ENCODE results near the gene TTI1.

TTI1 gene

GRCh38 chr20:38046572-38046971 is 13.3 kb upstream of the TTI1 start:
- no peak for DNase-seq (ENCODE audit: low spot score)
- WGBS, 2 donors (ENCODE audit: extremely low coverage in 2 of 2, insufficient read length in 2 of 2, insufficient replicate concordance in 1 of 2): no CpG with 5 or more reads among the region's 4 CpGs
- H3K36me3 ChIP-seq (replicated peaks in 1 of 2; ENCODE audit: control insufficient read depth in 2 of 2, insufficient read depth in 2 of 2, low read length in 2 of 2): peaks cover 20 to 92% of the 10 kb centered on the region in 2 donors

GRCh38 chr20:38044685-38045084 is 11.4 kb upstream of the TTI1 start:
- H2BK120ac ChIP-seq (ENCODE audit: low read depth, low read length): no peak overlapping the region
- no peak overlapping the region for H2BK12ac ChIP-seq (ENCODE audit: low read length)
- H3K4me2 ChIP-seq (ENCODE audit: insufficient read depth, low read length, poor library complexity, severe bottlenecking): no peak overlapping the region
- no peak overlapping the region for H3K4ac ChIP-seq (ENCODE audit: low read length)
- H3K18ac ChIP-seq (ENCODE audit: low read length): no peak overlapping the region
- no peak overlapping the region for H2BK15ac ChIP-seq (ENCODE audit: low read length)
- H3K36me3 ChIP-seq (replicated peaks in 1 of 2; ENCODE audit: control insufficient read depth in 2 of 2, insufficient read depth in 2 of 2, low read length in 2 of 2): peaks cover 18 to 92% of the 10 kb centered on the region in 2 donors
- H4K91ac ChIP-seq (ENCODE audit: low read depth, low read length, poor library complexity): no peak overlapping the region
- H3K79me1 ChIP-seq (ENCODE audit: low read depth, low read length): peaks cover 2% of the 10 kb centered on the region
- H3K4me1 ChIP-seq (ENCODE audit: control insufficient read depth in 2 of 2, insufficient read depth in 1 of 2, low read depth in 1 of 2, low read length in 2 of 2): no peaks in the 10 kb centered on the region
- H2AFZ ChIP-seq (ENCODE audit: low read length): no peak overlapping the region
- no peak overlapping the region for H3K4me3 ChIP-seq (ENCODE audit: low read length in 2 of 2)
- no CpG with 5 or more reads among the region's 3 CpGs for WGBS, 2 donors (ENCODE audit: extremely low coverage in 2 of 2, insufficient read length in 2 of 2, insufficient replicate concordance in 1 of 2)
- DNase-seq (ENCODE audit: low spot score): no peak
- no peak overlapping the region for H3K23ac ChIP-seq (ENCODE audit: low read depth, low read length, poor library complexity)
- no peaks in the 10 kb centered on the region for H3K9me3 ChIP-seq (replicated peaks in 1 of 2; ENCODE audit: control insufficient read depth in 2 of 2, insufficient read depth in 1 of 2, low read depth in 1 of 2, low read length in 2 of 2)
- no peak overlapping the region for H3K9ac ChIP-seq (ENCODE audit: low read depth, low read length, poor library complexity)
- no peaks in the 10 kb centered on the region for H3K27me3 ChIP-seq (ENCODE audit: control insufficient read depth in 3 of 3, insufficient read depth in 3 of 3, low read depth in 1 of 3, low read length in 3 of 3)
- no peak overlapping the region for H4K8ac ChIP-seq (ENCODE audit: low read depth, low read length)
- no peak overlapping the region for H2AK5ac ChIP-seq (ENCODE audit: low read depth, low read length)
- no peak overlapping the region for H3K14ac ChIP-seq (ENCODE audit: low read length)
- H2BK5ac ChIP-seq (ENCODE audit: low read length): no peak overlapping the region
- no peak overlapping the region for H3K27ac ChIP-seq (replicated peaks; ENCODE audit: low read length)

More at GRCh38 chr20:38046572-38046971, 13.3 kb upstream of the TTI1 start:
- Histone ChIP-seq H3K4me1 (ENCODE audit: control insufficient read depth in 2 of 2, insufficient read depth in 1 of 2, low read depth in 1 of 2, low read length in 2 of 2) (no peaks in the 10 kb centered on the region), H3K4ac (ENCODE audit: low read length) (no peak overlapping the region), H3K27ac (replicated peaks; ENCODE audit: low read length) (no peak overlapping the region), H2BK5ac (ENCODE audit: low read length) (no peak overlapping the region), H3K9ac (ENCODE audit: low read depth, low read length, poor library complexity) (no peak overlapping the region), H2BK12ac (ENCODE audit: low read length) (no peak overlapping the region), H3K79me1 (ENCODE audit: low read depth, low read length) (peaks cover 2% of the 10 kb centered on the region), H4K8ac (ENCODE audit: low read depth, low read length) (no peak overlapping the region), H3K18ac (ENCODE audit: low read length) (no peak overlapping the region), H2BK120ac (ENCODE audit: low read depth, low read length) (no peak overlapping the region), H3K23ac (ENCODE audit: low read depth, low read length, poor library complexity) (no peak overlapping the region), H3K14ac (ENCODE audit: low read length) (no peak overlapping the region), H2BK15ac (ENCODE audit: low read length) (no peak overlapping the region), H3K9me3 (replicated peaks in 1 of 2; ENCODE audit: control insufficient read depth in 2 of 2, insufficient read depth in 1 of 2, low read depth in 1 of 2, low read length in 2 of 2) (no peaks in the 10 kb centered on the region), H4K91ac (ENCODE audit: low read depth, low read length, poor library complexity) (no peak overlapping the region), H2AFZ (ENCODE audit: low read length) (no peak overlapping the region), H3K27me3 (ENCODE audit: control insufficient read depth in 3 of 3, insufficient read depth in 3 of 3, low read depth in 1 of 3, low read length in 3 of 3) (no peaks in the 10 kb centered on the region), H3K4me2 (ENCODE audit: insufficient read depth, low read length, poor library complexity, severe bottlenecking) (no peak overlapping the region), H2AK5ac (ENCODE audit: low read depth, low read length) (no peak overlapping the region), H3K4me3 (ENCODE audit: low read length in 2 of 2) (no peak overlapping the region)

GRCh38 chr20:38043512-38044300 is 10.4 kb upstream of the TTI1 start:
- Histone ChIP-seq H4K91ac (ENCODE audit: low read depth, low read length, poor library complexity) (no peak overlapping the region), H3K4me2 (ENCODE audit: insufficient read depth, low read length, poor library complexity, severe bottlenecking) (no peak overlapping the region), H2BK5ac (ENCODE audit: low read length) (no peak overlapping the region), H3K9me3 (replicated peaks in 1 of 2; ENCODE audit: control insufficient read depth in 2 of 2, insufficient read depth in 1 of 2, low read depth in 1 of 2, low read length in 2 of 2) (no peaks in the 10 kb centered on the region), H3K79me1 (ENCODE audit: low read depth, low read length) (peaks cover 2% of the 10 kb centered on the region), H3K4me3 (ENCODE audit: low read length in 2 of 2) (no peak overlapping the region), H3K4me1 (ENCODE audit: control insufficient read depth in 2 of 2, insufficient read depth in 1 of 2, low read depth in 1 of 2, low read length in 2 of 2) (no peaks in the 10 kb centered on the region), H3K23ac (ENCODE audit: low read depth, low read length, poor library complexity) (no peak overlapping the region), H3K18ac (ENCODE audit: low read length) (no peak overlapping the region), H3K4ac (ENCODE audit: low read length) (no peak overlapping the region), H2BK15ac (ENCODE audit: low read length) (no peak overlapping the region), H2AFZ (ENCODE audit: low read length) (no peak overlapping the region), H2BK12ac (ENCODE audit: low read length) (no peak overlapping the region), H2BK120ac (ENCODE audit: low read depth, low read length) (no peak overlapping the region), H4K8ac (ENCODE audit: low read depth, low read length) (no peak overlapping the region), H3K27ac (replicated peaks; ENCODE audit: low read length) (no peak overlapping the region), H3K36me3 (replicated peaks in 1 of 2; ENCODE audit: control insufficient read depth in 2 of 2, insufficient read depth in 2 of 2, low read length in 2 of 2) (peaks cover 17 to 92% of the 10 kb centered on the region in 2 donors), H2AK5ac (ENCODE audit: low read depth, low read length) (no peak overlapping the region), H3K14ac (ENCODE audit: low read length) (no peak overlapping the region), H3K27me3 (ENCODE audit: control insufficient read depth in 3 of 3, insufficient read depth in 3 of 3, low read depth in 1 of 3, low read length in 3 of 3) (no peaks in the 10 kb centered on the region), H3K9ac (ENCODE audit: low read depth, low read length, poor library complexity) (no peak overlapping the region)
- no CpG with 5 or more reads among the region's 10 CpGs for WGBS, 2 donors (ENCODE audit: extremely low coverage in 2 of 2, insufficient read length in 2 of 2, insufficient replicate concordance in 1 of 2)
- DNase-seq (ENCODE audit: low spot score): no peak

- Histone ChIP-seq H2AFZ (ENCODE audit: low read length) (no peak overlapping the region), H3K9me3 (replicated peaks in 1 of 2; ENCODE audit: control insufficient read depth in 2 of 2, insufficient read depth in 1 of 2, low read depth in 1 of 2, low read length in 2 of 2) (peaks cover 0 to 7% of the 10 kb centered on the region in 2 donors), H4K91ac (ENCODE audit: low read depth, low read length, poor library complexity) (no peak overlapping the region), H3K18ac (ENCODE audit: low read length) (no peak overlapping the region), H3K27ac (replicated peaks; ENCODE audit: low read length) (no peak overlapping the region), H4K8ac (ENCODE audit: low read depth, low read length) (no peak overlapping the region), H2BK5ac (ENCODE audit: low read length) (no peak overlapping the region), H2AK5ac (ENCODE audit: low read depth, low read length) (no peak overlapping the region), H2BK12ac (ENCODE audit: low read length) (no peak overlapping the region), H3K23ac (ENCODE audit: low read depth, low read length, poor library complexity) (no peak overlapping the region), H3K9ac (ENCODE audit: low read depth, low read length, poor library complexity) (no peak overlapping the region), H3K4me2 (ENCODE audit: insufficient read depth, low read length, poor library complexity, severe bottlenecking) (no peak overlapping the region), H3K14ac (ENCODE audit: low read length) (no peak overlapping the region), H3K36me3 (replicated peaks in 1 of 2; ENCODE audit: control insufficient read depth in 2 of 2, insufficient read depth in 2 of 2, low read length in 2 of 2) (peaks cover 20 to 92% of the 10 kb centered on the region in 2 donors), H2BK120ac (ENCODE audit: low read depth, low read length) (no peak overlapping the region), H3K27me3 (ENCODE audit: control insufficient read depth in 3 of 3, insufficient read depth in 3 of 3, low read depth in 1 of 3, low read length in 3 of 3) (no peaks in the 10 kb centered on the region), H3K4me1 (ENCODE audit: control insufficient read depth in 2 of 2, insufficient read depth in 1 of 2, low read depth in 1 of 2, low read length in 2 of 2) (no peaks in the 10 kb centered on the region), H2BK15ac (ENCODE audit: low read length) (no peak overlapping the region), H3K4me3 (ENCODE audit: low read length in 2 of 2) (no peak overlapping the region), H3K4ac (ENCODE audit: low read length) (no peak overlapping the region), H3K79me1 (ENCODE audit: low read depth, low read length) (peaks cover 4% of the 10 kb centered on the region)
- DNase-seq (ENCODE audit: low spot score): no peak
- no CpG with 5 or more reads among the region's 1 CpG for WGBS, 2 donors (ENCODE audit: extremely low coverage in 2 of 2, insufficient read length in 2 of 2, insufficient replicate concordance in 1 of 2)
These were observed 7.0 kb upstream of the TTI1 start for GRCh38 chr20:38040276-38040675.

Data from neuronal stem cell (in vitro differentiated cells).